SK-N-DZ (cell line): Measurements from ENCODE around the gene CTSK.

Source experiments
- DNase-seq: peaks from one replicate; pipeline ENCODE4 v3.0.0-alpha.2; 2015; ENCODE audit warnings: low spot score
- small RNA-seq, 2 experiments: library from RNA; depleted of rRNA; stranded (forward); fragments of <200 nt; gene quantifications; one replicate each; pipeline ENCODE3, GENCODE V24; 2014

Gene CTSK

GRCh38 chr1:150762552-150762951 lies 45.5 kb downstream of the CTSK start:
- no peak for DNase-seq

- no peak for DNase-seq
These were observed 46.3 kb downstream of the CTSK start for GRCh38 chr1:150761801-150762200.

- no peak for DNase-seq
These were observed 48.0 kb downstream of the CTSK start for GRCh38 chr1:150760013-150760412.

GRCh38 chr1:150753416-150753815 lies 54.6 kb downstream of the CTSK start:
- DNase-seq: no peak

GRCh38 chr1:150751443-150751842 lies 56.6 kb downstream of the CTSK start:
- no peak for DNase-seq

- no peak for DNase-seq
These were observed 58.2 kb downstream of the CTSK start for GRCh38 chr1:150749720-150750311.

- no peak for DNase-seq
These were observed 59.0 kb downstream of the CTSK start for GRCh38 chr1:150748878-150749719.

Small RNAs within 50 kb of the gene (small RNA-seq; reads per million reads assigned to genes)
- 0 reads per million in 2 experiments for gene RNU6-1309P
